Neural cell (in vitro differentiated cells): Measurements from ENCODE around the gene SORCS1. TPM values are rescaled to one million over a fixed set of nuclear protein-coding genes. Genes with fewer than 3 reads are reported as not detected.

Experiments used
- H2AFZ ChIP-seq: fragments of 200-600, 300-800 bp; sonication (generic), shearing (Covaris generic); 2 replicates; pipeline ENCODE4 v1.6.0; 2014; ENCODE audit warnings: low read depth, mild to moderate bottlenecking, antibody characterized with exemption, low read length, moderate library complexity
- H3F3A ChIP-seq: fragments of 200-600 bp; shearing (Covaris generic); 2 replicates; pipeline ENCODE4 v1.6.1; 2016; ENCODE audit warnings: mild to moderate bottlenecking, moderate library complexity, mixed read lengths, antibody characterized with exemption, low read length; ENCODE audit not compliant: insufficient read depth, poor library complexity, severe bottlenecking
- H3K27ac ChIP-seq: fragments of 200-600, 300-800 bp; sonication (generic), shearing (Covaris generic); 2 replicates; pipeline ENCODE4 v1.5.1; 2014; ENCODE audit warnings: mild to moderate bottlenecking, low read length, moderate library complexity
- H3K27me3 ChIP-seq: fragments of 300-800, 200-600 bp; sonication (generic), shearing (Covaris generic); 2 replicates; pipeline ENCODE4 v1.6.0; 2014; ENCODE audit warnings: mild to moderate bottlenecking, low read depth, low read length, moderate library complexity; ENCODE audit not compliant: insufficient read depth
- H3K36me3 ChIP-seq: fragments of 300-800, 200-600 bp; sonication (generic), shearing (Covaris generic); 2 replicates; pipeline ENCODE4 v1.5.1; 2014; ENCODE audit warnings: mild to moderate bottlenecking, antibody characterized with exemption, low read length, moderate library complexity; ENCODE audit not compliant: insufficient read depth
- H3K4me2 ChIP-seq: fragments of 300-800, 200-600 bp; sonication (generic), shearing (Covaris generic); 2 replicates; pipeline ENCODE4 v1.6.0; 2014; ENCODE audit warnings: mild to moderate bottlenecking, low read length
- H3K4me3 ChIP-seq: fragments of 300-800, 200-600 bp; sonication (generic), shearing (Covaris generic); 2 replicates; pipeline ENCODE4 v1.5.1; 2014; ENCODE audit warnings: mild to moderate bottlenecking, low read length, moderate library complexity
- H3K79me2 ChIP-seq: fragments of 200-600 bp; shearing (Covaris generic); replicated peaks from 2 replicates; pipeline ENCODE4 v1.6.0; 2014; ENCODE audit warnings: mild to moderate bottlenecking, low read length, moderate library complexity; ENCODE audit not compliant: insufficient read depth
- H3K9ac ChIP-seq: fragments of 300-800, 200-600 bp; sonication (generic), shearing (Covaris generic); 2 replicates; pipeline ENCODE4 v1.6.1; 2016; ENCODE audit warnings: mild to moderate bottlenecking, low read length, mixed read lengths
- H3K9me2 ChIP-seq: fragments of 200-600 bp; shearing (Covaris generic); 2 replicates; pipeline ENCODE4 v1.6.1; 2016; ENCODE audit warnings: mild to moderate bottlenecking, low read length, mixed read lengths; ENCODE audit not compliant: insufficient read depth
- H3K9me3 ChIP-seq: fragments of 200-600, 300-800 bp; sonication (generic), shearing (Covaris generic); 2 replicates; pipeline ENCODE4 v1.6.1; 2016; ENCODE audit warnings: mild to moderate bottlenecking, mixed run types, low read length, moderate library complexity, mixed read lengths
- H4K20me1 ChIP-seq: fragments of 200-600 bp; shearing (Covaris generic); 2 replicates; pipeline ENCODE4 v1.6.1; 2016; ENCODE audit warnings: mild to moderate bottlenecking, mixed run types; ENCODE audit not compliant: insufficient read depth
- CTCF ChIP-seq: fragments of 450-650 bp; IDR thresholded peaks from 2 replicates; pipeline ENCODE4 v1.5.1; 2014; ENCODE audit warnings: antibody characterized with exemption, mild to moderate bottlenecking, moderate library complexity; ENCODE audit not compliant: poor library complexity, severe bottlenecking
- EP300 ChIP-seq: fragments of 450-650 bp; conservative IDR thresholded peaks from 2 replicates; pipeline ENCODE4 v1.6.1; 2014; ENCODE audit warnings: antibody characterized with exemption, mild to moderate bottlenecking, moderate library complexity; ENCODE audit not compliant: poor library complexity, severe bottlenecking
- EZH2 ChIP-seq: fragments of 200-600, 300-800 bp; shearing (Covaris generic), sonication (generic); IDR thresholded peaks from 2 replicates; pipeline ENCODE4 v1.6.1; 2014; ENCODE audit warnings: antibody characterized with exemption, low read length, borderline replicate concordance, mild to moderate bottlenecking; ENCODE audit not compliant: insufficient read depth, poor library complexity, severe bottlenecking
- MXI1 ChIP-seq: fragments of 450-650 bp; conservative IDR thresholded peaks from 2 replicates; pipeline ENCODE4 v1.6.1; 2014; ENCODE audit warnings: antibody characterized with exemption, mild to moderate bottlenecking; ENCODE audit not compliant: poor library complexity, severe bottlenecking
- POLR2AphosphoS5 ChIP-seq: IDR thresholded peaks from 2 replicates; pipeline ENCODE4 v1.6.1; 2012
- RAD21 ChIP-seq: fragments of 450-650 bp; conservative IDR thresholded peaks from 2 replicates; pipeline ENCODE4 v1.6.1; 2014; ENCODE audit warnings: antibody characterized with exemption, mild to moderate bottlenecking, moderate library complexity
- REST ChIP-seq: IDR thresholded peaks from 2 replicates; pipeline ENCODE4 v1.6.1; 2012; ENCODE audit warnings: borderline replicate concordance
- SMC3 ChIP-seq: fragments of 450-650 bp; conservative IDR thresholded peaks from 2 replicates; pipeline ENCODE4 v1.6.1; 2014; ENCODE audit warnings: antibody characterized with exemption, mild to moderate bottlenecking, moderate library complexity; ENCODE audit not compliant: poor library complexity
- TAF1 ChIP-seq: IDR thresholded peaks from 2 replicates; pipeline ENCODE4 v1.6.1; 2012; ENCODE audit warnings: low read depth
- polyA plus RNA-seq: library from polyadenylated mRNA; depleted of rRNA; stranded (reverse); fragments of >200 nt; gene quantifications from 2 replicates; pipeline ENCODE4 v1.2.3, GENCODE V29; 2014

The SORCS1 gene
- polyA plus RNA-seq, 1 donor from 2014 or later, result 27.0 TPM

GRCh38 chr10:107139237-107139636 lies 25.3 kb downstream of the SORCS1 start:
- Histone ChIP-seq H2AFZ (no peak overlapping the region), H3K27me3 (no peaks in the 10 kb centered on the region), H3K4me3 (no peak overlapping the region), H3K9ac (no peak overlapping the region), H3F3A (no peaks in the 10 kb centered on the region), H3K79me2 (no peaks in the 10 kb centered on the region), H4K20me1 (no peaks in the 10 kb centered on the region), H3K4me2 (no peak overlapping the region), H3K9me2 (no peaks in the 10 kb centered on the region), H3K9me3 (no peaks in the 10 kb centered on the region), H3K36me3 (no peaks in the 10 kb centered on the region), H3K27ac (no peak overlapping the region)
- TF ChIP-seq RAD21 (no peak), EP300 (no peak), TAF1 (no peak), EZH2 (no peak), REST (no peak), SMC3 (no peak), CTCF (no peak), MXI1 (no peak), POLR2AphosphoS5 (no peak)

DNA sequence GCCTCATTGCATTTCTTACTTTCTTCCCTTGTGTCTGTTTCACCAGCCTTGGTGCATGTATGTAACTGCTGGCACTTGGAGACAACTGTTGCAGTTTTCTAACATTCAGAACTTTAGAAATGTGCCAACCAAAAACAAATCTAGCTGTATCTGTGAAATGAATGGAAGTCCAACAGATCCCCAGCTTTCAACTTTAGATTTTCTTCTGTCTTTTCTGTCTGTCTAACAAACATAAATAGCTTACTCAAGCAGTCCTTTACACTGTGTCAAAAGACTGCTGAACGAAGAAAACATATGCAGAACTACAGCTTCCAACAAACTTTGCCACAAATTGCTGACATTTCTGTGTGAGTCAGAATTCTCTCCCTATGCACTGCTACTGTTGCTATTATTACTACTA lies 30.9 kb downstream of the SORCS1 start:
- Histone ChIP-seq H3K9me3 (no peaks in the 10 kb centered on the region), H3K79me2 (no peaks in the 10 kb centered on the region), H4K20me1 (no peaks in the 10 kb centered on the region), H3K4me2 (no peak overlapping the region), H2AFZ (no peak overlapping the region), H3K4me3 (no peak overlapping the region), H3F3A (no peaks in the 10 kb centered on the region), H3K27me3 (no peaks in the 10 kb centered on the region), H3K36me3 (no peaks in the 10 kb centered on the region), H3K9ac (no peak overlapping the region), H3K9me2 (no peaks in the 10 kb centered on the region), H3K27ac (no peak overlapping the region)
- TF ChIP-seq POLR2AphosphoS5, result no peak
- TF ChIP-seq EZH2, result no peak
- no peak for TF ChIP-seq CTCF
- TF ChIP-seq EP300, result no peak
- no peak for TF ChIP-seq SMC3
- TF ChIP-seq REST, result no peak
- TF ChIP-seq MXI1, result no peak
